Measurements from ENCODE around the gene ARHGEF40.

- TF ChIP-seq EZH2phosphoT487 (conservative IDR thresholded peaks at IDR 0.05; ENCODE audit: low read length) = no peak
- TF ChIP-seq, protein P1, sequence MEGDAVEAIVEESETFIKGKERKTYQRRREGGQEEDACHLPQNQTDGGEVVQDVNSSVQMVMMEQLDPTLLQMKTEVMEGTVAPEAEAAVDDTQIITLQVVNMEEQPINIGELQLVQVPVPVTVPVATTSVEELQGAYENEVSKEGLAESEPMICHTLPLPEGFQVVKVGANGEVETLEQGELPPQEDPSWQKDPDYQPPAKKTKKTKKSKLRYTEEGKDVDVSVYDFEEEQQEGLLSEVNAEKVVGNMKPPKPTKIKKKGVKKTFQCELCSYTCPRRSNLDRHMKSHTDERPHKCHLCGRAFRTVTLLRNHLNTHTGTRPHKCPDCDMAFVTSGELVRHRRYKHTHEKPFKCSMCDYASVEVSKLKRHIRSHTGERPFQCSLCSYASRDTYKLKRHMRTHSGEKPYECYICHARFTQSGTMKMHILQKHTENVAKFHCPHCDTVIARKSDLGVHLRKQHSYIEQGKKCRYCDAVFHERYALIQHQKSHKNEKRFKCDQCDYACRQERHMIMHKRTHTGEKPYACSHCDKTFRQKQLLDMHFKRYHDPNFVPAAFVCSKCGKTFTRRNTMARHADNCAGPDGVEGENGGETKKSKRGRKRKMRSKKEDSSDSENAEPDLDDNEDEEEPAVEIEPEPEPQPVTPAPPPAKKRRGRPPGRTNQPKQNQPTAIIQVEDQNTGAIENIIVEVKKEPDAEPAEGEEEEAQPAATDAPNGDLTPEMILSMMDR (IDR thresholded peaks at IDR 0.05; ENCODE audit: insufficient read depth, low read length, poor library complexity, severe bottlenecking) = no peak
Observed at GRCh38 chr14:21055432-21056117, 14.5 kb upstream of the ARHGEF40 start.
